Measurements from ENCODE around the gene SPATA1. TPM values are rescaled to one million over a fixed set of nuclear protein-coding genes. Genes with fewer than 3 reads are reported as not detected.

SPATA1 gene
- total and polyA plus RNA-seq, 2 of the 13 experiments (the other 11 are each of a cell fraction or from before 2014, with no cell fraction given), result 0.70 to 1.4 TPM

GRCh38 chr1:84504580-84505492 is 1.4 kb upstream of the SPATA1 start (continued):
- TF ChIP-seq SRSF1 (optimal IDR thresholded peaks at IDR 0.05; ENCODE audit: low read depth, low read length), result no peak
- TF ChIP-seq ZNF362 (CRISPR knock-in tag; IDR thresholded peaks at IDR 0.05; ENCODE audit: borderline replicate concordance), result no peak
- TF ChIP-seq U2AF1 (optimal IDR thresholded peaks at IDR 0.05; ENCODE audit: low read depth, low read length), result no peak
- no peak for TF ChIP-seq ZNF333 (CRISPR knock-in tag; IDR thresholded peaks at IDR 0.05; ENCODE audit: borderline replicate concordance)
- no peak for TF ChIP-seq KIAA2018 (CRISPR knock-in tag; IDR thresholded peaks at IDR 0.05; ENCODE audit: borderline replicate concordance)
- no peak for TF ChIP-seq ASH2L (IDR thresholded peaks at IDR 0.05; ENCODE audit: insufficient read length, low read depth, low read length)
- peak; percentile 84 for TF ChIP-seq NCOA2 (CRISPR knock-in tag; IDR thresholded peaks at IDR 0.05)
- TF ChIP-seq ZNF207 (IDR thresholded peaks at IDR 0.05; ENCODE audit: borderline replicate concordance), result no peak
- TF ChIP-seq, protein P1, sequence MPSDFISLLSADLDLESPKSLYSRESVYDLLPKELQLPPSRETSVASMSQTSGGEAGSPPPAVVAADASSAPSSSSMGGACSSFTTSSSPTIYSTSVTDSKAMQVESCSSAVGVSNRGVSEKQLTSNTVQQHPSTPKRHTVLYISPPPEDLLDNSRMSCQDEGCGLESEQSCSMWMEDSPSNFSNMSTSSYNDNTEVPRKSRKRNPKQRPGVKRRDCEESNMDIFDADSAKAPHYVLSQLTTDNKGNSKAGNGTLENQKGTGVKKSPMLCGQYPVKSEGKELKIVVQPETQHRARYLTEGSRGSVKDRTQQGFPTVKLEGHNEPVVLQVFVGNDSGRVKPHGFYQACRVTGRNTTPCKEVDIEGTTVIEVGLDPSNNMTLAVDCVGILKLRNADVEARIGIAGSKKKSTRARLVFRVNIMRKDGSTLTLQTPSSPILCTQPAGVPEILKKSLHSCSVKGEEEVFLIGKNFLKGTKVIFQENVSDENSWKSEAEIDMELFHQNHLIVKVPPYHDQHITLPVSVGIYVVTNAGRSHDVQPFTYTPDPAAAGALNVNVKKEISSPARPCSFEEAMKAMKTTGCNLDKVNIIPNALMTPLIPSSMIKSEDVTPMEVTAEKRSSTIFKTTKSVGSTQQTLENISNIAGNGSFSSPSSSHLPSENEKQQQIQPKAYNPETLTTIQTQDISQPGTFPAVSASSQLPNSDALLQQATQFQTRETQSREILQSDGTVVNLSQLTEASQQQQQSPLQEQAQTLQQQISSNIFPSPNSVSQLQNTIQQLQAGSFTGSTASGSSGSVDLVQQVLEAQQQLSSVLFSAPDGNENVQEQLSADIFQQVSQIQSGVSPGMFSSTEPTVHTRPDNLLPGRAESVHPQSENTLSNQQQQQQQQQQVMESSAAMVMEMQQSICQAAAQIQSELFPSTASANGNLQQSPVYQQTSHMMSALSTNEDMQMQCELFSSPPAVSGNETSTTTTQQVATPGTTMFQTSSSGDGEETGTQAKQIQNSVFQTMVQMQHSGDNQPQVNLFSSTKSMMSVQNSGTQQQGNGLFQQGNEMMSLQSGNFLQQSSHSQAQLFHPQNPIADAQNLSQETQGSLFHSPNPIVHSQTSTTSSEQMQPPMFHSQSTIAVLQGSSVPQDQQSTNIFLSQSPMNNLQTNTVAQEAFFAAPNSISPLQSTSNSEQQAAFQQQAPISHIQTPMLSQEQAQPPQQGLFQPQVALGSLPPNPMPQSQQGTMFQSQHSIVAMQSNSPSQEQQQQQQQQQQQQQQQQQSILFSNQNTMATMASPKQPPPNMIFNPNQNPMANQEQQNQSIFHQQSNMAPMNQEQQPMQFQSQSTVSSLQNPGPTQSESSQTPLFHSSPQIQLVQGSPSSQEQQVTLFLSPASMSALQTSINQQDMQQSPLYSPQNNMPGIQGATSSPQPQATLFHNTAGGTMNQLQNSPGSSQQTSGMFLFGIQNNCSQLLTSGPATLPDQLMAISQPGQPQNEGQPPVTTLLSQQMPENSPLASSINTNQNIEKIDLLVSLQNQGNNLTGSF (CRISPR knock-in tag; IDR thresholded peaks at IDR 0.05), result no peak
- TF ChIP-seq, protein P2, sequence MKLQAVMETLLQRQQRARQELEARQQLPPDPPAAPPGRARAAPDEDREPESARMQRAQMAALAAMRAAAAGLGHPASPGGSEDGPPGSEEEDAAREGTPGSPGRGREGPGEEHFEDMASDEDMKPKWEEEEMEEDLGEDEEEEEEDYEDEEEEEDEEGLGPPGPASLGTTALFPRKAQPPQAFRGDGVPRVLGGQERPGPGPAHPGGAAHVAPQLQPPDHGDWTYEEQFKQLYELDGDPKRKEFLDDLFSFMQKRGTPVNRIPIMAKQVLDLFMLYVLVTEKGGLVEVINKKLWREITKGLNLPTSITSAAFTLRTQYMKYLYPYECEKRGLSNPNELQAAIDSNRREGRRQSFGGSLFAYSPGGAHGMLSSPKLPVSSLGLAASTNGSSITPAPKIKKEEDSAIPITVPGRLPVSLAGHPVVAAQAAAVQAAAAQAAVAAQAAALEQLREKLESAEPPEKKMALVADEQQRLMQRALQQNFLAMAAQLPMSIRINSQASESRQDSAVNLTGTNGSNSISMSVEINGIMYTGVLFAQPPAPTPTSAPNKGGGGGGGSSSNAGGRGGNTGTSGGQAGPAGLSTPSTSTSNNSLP (IDR thresholded peaks at IDR 0.05; ENCODE audit: low read depth, low read length), result peak; percentile 51; the same call in 1 of the 2 replicates
- no peak for TF ChIP-seq ZNF24 (IDR thresholded peaks at IDR 0.05)
